ENCODE measurements around the gene TBC1D9B. TPM values are rescaled to one million over a fixed set of nuclear protein-coding genes. Genes with fewer than 3 reads are reported as not detected.

The TBC1D9B gene
- polyA plus RNA-seq, 1 experiment = 41.1 TPM

DNA sequence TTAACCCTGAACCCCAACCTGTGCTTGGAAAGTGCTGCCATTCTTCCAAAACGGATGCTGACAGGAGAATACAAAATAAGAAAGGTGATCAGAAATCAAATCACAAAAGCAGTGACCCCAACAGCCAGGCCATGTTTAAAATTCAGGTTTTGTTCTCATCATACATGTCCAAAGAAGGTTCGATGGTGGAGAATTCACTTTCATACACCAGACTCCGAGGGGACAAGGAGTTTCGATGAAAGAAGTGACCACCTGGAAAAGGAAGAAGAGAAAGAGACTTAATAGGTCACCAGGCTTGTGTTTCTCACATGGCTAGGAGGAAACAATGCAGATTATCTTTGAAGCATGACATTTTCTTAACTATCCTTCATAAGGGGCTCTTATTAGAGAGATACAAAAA, 12.5 kb upstream of the TBC1D9B start:
- Histone ChIP-seq H3K4me3 (ENCODE audit: low read depth, low read length) (no peak overlapping the region), H3K27me3 (ENCODE audit: control insufficient read depth, insufficient read depth, low read length) (peaks cover 15% of the 10 kb centered on the region), H3K27ac (ENCODE audit: low read depth, low read length) (no peak overlapping the region), H3K9me3 (ENCODE audit: control insufficient read depth, insufficient read depth, low read length) (no peaks in the 10 kb centered on the region; the same call in 1 of the 2 replicates)
- POLR2A ChIA-PET = no interaction called here
- TF ChIP-seq, protein P1, sequence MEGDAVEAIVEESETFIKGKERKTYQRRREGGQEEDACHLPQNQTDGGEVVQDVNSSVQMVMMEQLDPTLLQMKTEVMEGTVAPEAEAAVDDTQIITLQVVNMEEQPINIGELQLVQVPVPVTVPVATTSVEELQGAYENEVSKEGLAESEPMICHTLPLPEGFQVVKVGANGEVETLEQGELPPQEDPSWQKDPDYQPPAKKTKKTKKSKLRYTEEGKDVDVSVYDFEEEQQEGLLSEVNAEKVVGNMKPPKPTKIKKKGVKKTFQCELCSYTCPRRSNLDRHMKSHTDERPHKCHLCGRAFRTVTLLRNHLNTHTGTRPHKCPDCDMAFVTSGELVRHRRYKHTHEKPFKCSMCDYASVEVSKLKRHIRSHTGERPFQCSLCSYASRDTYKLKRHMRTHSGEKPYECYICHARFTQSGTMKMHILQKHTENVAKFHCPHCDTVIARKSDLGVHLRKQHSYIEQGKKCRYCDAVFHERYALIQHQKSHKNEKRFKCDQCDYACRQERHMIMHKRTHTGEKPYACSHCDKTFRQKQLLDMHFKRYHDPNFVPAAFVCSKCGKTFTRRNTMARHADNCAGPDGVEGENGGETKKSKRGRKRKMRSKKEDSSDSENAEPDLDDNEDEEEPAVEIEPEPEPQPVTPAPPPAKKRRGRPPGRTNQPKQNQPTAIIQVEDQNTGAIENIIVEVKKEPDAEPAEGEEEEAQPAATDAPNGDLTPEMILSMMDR (IDR thresholded peaks at IDR 0.05; ENCODE audit: low read depth, low read length) = no peak
- no peak for DNase-seq (ENCODE audit: low read depth, low spot score)
- CTCF ChIA-PET = no interaction called here

GRCh38 chr5:179919487-179920060, 11.9 kb upstream of the TBC1D9B start:
- CTCF ChIA-PET = no interaction called here
- Histone ChIP-seq H3K27ac (ENCODE audit: low read depth, low read length) (no peak overlapping the region), H3K4me3 (ENCODE audit: low read depth, low read length) (no peak overlapping the region), H3K27me3 (ENCODE audit: control insufficient read depth, insufficient read depth, low read length) (peaks cover 16% of the 10 kb centered on the region), H3K9me3 (ENCODE audit: control insufficient read depth, insufficient read depth, low read length) (no peaks in the 10 kb centered on the region; the same call in 1 of the 2 replicates)
- POLR2A ChIA-PET = no interaction called here
- DNase-seq (ENCODE audit: low read depth, low spot score) = no peak
- TF ChIP-seq, protein P1 (IDR thresholded peaks at IDR 0.05; ENCODE audit: low read depth, low read length) = no peak

DNA sequence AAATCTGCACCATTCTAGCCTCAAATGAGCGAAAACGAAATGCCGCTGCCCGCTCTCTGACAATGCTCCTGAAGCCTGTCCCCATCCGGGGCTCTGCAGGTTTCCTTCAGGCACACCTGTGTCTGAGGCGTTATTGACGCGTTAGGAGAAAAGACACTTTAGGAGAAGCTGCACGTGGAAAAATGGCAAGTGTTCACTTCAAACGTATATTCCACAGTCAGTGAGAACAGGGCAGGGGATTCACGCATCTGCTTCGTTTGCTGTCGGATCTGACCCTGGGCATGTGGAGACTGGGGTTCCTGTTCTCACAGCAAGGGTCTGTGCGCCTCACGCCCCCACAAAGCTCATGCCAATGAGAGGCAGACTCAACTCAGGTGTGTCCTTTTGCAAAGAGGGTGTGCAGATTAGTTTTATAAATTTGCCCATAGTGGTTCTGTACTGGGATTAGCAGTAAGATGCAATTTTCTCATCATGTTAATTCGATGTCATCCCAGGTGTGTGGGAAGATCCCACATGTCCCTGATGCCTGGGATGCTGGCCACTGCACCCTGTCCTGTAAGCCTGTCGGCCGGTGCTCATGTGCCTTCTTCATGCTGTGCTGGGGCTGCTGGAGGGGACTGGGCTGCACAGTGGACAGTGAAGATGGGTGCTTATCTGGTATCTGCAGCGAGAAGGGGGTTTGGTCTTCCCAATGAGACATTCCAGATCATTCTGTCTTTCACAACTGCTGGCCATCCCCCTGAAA, 11.2 kb upstream of the TBC1D9B start:
- peaks cover 16% of the 10 kb centered on the region for H3K27me3 ChIP-seq (ENCODE audit: control insufficient read depth, insufficient read depth, low read length)
- H3K9me3 ChIP-seq (ENCODE audit: control insufficient read depth, insufficient read depth, low read length) = no peaks in the 10 kb centered on the region; the same call in 1 of the 2 replicates
- ChIA-PET CTCF (no interaction called here), POLR2A (no interaction called here)
- TF ChIP-seq, protein P1 (IDR thresholded peaks at IDR 0.05; ENCODE audit: low read depth, low read length) = no peak
- H3K4me3 ChIP-seq (ENCODE audit: low read depth, low read length) = no peak overlapping the region
- no peak for DNase-seq (ENCODE audit: low read depth, low spot score)
- no peak overlapping the region for H3K27ac ChIP-seq (ENCODE audit: low read depth, low read length)

DNA sequence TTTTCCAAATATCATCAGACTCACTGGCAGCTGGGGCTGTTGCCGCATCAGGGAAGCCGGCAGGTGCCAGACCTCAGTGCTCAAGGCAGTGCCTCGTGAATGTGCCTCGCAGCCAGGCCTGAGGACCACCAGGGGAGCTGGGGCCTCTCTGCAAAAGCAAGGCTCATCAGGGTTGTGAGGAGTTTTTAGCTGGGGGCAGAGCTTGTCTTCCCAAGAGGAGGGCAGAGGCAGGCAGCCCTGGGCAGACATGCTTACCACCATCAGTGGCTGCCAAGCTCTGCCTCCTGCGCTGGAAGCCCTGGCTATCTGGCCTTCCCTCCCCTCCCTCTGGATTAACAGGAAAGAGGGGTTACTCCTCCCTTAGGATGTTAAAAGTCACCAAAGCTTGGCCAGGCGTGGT, 8.8 kb upstream of the TBC1D9B start:
- TF ChIP-seq, protein P1 (IDR thresholded peaks at IDR 0.05; ENCODE audit: low read depth, low read length) = no peak
- CTCF ChIA-PET = interaction anchor here (0.6 to 1.1 kb wide), 2 partner anchors 8 to 39 kb away, joined by 3 to 4 read pairs; no protein-coding TSS in a partner anchor
- DNase-seq (ENCODE audit: low read depth, low spot score) = no peak
- Histone ChIP-seq H3K27me3 (ENCODE audit: control insufficient read depth, insufficient read depth, low read length) (peaks cover 16% of the 10 kb centered on the region), H3K27ac (ENCODE audit: low read depth, low read length) (no peak overlapping the region), H3K4me3 (ENCODE audit: low read depth, low read length) (no peak overlapping the region), H3K9me3 (ENCODE audit: control insufficient read depth, insufficient read depth, low read length) (no peaks in the 10 kb centered on the region; the same call in 1 of the 2 replicates)
- POLR2A ChIA-PET = no interaction called here

- H3K9me3 ChIP-seq (ENCODE audit: control insufficient read depth, insufficient read depth, low read length) = no peaks in the 10 kb centered on the region; the same call in 1 of the 2 replicates
- peaks cover 16% of the 10 kb centered on the region for H3K27me3 ChIP-seq (ENCODE audit: control insufficient read depth, insufficient read depth, low read length)
- CTCF ChIA-PET = interaction anchor here (1.1 kb wide), 1 partner anchor 7 kb away, joined by 3 read pairs; no protein-coding TSS in a partner anchor
- TF ChIP-seq, protein P1 (IDR thresholded peaks at IDR 0.05; ENCODE audit: low read depth, low read length) = no peak
- DNase-seq (ENCODE audit: low read depth, low spot score) = no peak
- POLR2A ChIA-PET = no interaction called here
- no peak overlapping the region for H3K27ac ChIP-seq (ENCODE audit: low read depth, low read length)
- no peak overlapping the region for H3K4me3 ChIP-seq (ENCODE audit: low read depth, low read length)
Measured at GRCh38 chr5:179915406-179915935, 7.8 kb upstream of the TBC1D9B start.

Measured in AG04450 (cell line).